ENCODE data around the gene TBC1D16.

DNA sequence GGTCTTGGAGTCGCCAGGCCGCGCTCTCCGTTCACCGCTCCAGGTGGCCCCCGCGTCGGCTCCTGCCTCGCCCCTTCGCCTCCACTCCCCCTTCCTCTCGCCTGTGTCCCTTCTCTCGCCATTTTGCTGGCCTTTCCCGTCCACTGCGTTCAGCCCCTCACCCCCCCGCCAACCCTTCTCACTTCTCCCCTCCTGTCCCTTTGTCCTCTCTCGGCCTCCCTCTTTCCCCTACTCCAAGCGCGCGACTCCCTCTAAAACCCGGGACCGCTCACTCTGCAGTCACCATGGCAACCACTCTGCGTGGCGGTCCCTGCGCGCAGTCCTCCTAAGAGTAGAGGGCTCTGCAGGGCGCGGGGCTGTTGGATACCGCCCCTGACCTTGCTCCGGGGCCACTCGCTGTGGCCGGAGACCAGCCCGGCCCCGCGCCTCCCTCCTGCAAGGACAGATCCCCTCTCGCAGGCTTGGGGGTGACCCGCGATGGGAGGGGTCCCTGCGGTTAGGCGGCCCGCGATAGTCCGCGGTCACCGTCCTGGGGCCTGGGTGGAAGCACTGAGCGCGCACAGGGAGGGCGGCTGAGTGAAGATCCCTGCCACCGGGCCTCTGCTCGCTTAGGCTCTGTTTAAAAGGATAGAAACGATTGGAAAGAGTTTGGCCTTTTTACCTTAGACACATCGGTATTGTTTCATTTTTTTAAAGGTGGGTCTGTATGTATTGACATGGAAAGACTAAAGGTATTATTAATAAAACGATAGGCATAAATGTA is 1.2 kb upstream of the TBC1D16 start:
- TF ChIP-seq, protein P1, sequence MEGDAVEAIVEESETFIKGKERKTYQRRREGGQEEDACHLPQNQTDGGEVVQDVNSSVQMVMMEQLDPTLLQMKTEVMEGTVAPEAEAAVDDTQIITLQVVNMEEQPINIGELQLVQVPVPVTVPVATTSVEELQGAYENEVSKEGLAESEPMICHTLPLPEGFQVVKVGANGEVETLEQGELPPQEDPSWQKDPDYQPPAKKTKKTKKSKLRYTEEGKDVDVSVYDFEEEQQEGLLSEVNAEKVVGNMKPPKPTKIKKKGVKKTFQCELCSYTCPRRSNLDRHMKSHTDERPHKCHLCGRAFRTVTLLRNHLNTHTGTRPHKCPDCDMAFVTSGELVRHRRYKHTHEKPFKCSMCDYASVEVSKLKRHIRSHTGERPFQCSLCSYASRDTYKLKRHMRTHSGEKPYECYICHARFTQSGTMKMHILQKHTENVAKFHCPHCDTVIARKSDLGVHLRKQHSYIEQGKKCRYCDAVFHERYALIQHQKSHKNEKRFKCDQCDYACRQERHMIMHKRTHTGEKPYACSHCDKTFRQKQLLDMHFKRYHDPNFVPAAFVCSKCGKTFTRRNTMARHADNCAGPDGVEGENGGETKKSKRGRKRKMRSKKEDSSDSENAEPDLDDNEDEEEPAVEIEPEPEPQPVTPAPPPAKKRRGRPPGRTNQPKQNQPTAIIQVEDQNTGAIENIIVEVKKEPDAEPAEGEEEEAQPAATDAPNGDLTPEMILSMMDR (conservative IDR thresholded peaks at IDR 0.05; ENCODE audit: low read length): no peak
- TF ChIP-seq EZH2phosphoT487 (IDR thresholded peaks at IDR 0.05; ENCODE audit: borderline replicate concordance): no peak

All from Loucy (cell line).